GM19099 (cell line): ENCODE results near the gene SRCIN1.

Experiments used
- POLR2A ChIP-seq: IDR thresholded peaks from 3 replicates; pipeline ENCODE4 v1.6.1; 2011; ENCODE audit warnings: low read depth; ENCODE audit not compliant: insufficient read length; ENCODE audit errors: extremely low read depth

SRCIN1 gene

DNA sequence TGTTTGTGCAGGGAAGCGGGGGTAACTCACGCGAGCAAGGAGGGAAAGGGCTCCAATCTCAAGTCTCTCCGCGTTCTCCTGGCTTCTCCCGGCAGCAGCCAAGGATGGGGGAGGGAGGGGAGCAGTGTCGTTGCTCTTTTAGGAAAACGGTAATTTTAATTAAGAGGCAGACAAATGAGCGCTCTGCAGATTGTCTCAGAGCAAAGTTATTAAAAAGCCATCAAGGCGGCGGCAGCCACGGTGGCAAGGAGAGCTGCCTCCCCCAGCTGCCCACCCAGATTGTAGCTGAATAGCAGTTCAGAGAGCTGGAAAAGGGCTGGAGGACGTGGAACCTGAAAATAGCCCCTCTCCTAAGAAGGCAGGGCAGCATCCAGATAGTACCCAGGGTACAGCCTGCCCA lies 11.6 kb downstream of the SRCIN1 start:
- TF ChIP-seq POLR2A = no peak

DNA sequence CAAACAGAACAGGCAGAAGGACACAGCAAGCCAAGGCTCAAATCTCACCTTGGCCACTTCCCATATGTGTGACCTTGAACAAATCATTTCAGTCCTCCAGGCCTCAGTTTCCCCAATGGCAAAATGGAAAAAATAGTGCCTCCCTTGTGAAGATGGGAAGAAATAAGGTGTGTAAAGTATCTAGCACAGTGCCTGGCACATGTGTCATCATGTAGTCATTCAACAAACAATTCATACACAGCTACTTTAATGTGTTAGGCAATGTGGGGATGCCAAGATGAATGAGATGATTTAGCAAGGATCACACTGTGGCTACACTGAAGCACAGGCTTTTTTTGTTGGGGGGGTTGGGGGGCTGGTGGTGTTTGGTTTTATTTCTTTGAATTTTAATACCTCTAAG lies 13.3 kb downstream of the SRCIN1 start:
- TF ChIP-seq POLR2A = no peak

DNA sequence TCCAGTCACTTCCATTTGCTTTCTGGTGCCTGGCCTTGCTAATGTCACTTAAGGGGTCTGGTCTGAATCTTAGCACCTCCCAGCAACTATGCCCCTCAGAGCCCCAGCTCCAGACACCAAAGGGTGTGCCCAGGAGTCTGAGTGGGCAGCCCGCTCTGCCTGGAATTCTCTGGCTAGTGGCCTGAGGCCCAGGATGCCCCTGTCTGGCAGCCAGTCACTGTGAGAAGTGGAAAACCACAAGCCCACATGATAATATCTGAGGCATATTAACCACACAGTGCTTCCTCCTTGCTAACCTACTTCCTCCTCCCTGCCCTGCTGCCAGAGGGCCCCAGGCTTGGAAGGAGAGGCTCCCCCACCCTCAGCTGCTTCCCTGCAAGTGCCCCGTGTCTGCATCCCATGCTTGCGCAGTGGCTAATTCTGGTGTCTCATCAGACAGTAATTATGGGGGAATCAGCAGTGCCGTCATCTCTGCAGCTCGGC lies 14.0 kb downstream of the SRCIN1 start:
- TF ChIP-seq POLR2A = no peak

DNA sequence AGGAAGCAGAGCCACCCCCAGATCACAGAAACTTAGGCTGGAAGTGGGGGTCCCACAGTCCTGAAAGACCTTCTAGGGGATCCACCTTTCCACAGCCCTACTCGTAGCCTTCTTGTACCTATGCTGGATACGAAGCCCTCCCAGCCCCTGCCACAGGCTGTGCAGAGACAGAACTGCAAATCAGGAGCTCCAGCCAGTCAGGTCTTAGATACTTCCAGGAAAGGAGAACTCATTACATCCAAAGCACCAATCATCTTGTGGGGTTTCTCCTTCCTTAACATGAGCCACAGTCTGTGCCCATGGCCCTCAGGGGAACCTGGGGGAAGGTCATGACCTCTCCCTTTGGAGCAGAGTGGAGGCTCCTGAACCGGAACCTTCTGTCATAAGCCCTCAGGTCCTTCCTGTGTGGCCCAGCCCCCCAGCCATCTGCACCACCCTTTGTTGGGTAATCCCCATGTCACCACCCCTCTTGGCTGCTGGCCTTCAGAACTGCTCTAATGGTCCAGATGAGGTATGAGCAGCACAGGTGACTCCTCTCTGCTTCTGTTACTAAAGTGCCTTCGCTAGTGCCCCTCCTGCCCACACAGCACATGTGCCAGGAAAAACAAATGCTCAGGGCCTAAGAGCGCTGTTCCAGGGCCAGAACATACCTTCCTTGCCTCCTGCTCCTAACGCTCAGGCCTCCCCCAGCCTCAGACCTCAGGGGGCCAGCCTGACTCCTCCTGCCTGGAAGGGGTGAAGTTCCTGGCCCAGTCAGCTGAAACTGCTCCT lies 14.6 kb downstream of the SRCIN1 start:
- TF ChIP-seq POLR2A = no peak

DNA sequence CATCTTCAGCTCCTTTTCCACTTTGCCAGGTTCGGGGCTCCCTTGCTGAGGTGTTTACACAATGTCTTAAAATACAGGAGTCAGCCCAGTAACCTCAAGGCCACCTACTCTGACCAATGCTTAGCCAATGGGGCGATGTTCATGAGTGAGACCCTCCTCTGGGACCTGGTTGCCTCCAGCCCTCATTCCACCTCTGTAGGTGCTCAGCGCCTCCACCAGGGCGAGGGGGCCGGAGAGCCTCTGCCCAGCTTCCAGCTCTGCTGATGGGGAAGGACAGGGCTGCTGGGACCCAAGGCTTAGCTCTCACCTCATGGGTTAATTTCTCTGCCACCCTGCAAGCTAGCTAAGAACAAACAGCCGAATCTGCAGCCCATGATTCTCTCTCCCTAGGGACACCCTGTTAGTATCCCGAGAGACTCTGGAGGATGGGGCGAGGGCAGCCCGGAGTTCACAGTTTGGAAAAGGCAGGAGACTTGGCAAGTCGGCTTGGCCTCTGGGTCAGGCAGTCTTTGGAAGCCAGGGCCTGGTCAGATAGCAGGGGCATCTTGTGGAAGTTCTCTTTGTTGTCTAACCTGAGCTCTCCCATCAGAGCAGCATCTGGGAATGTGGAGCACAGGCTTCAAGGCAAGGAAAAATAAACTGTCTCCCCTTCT lies 16.2 kb downstream of the SRCIN1 start:
- TF ChIP-seq POLR2A = no peak

DNA sequence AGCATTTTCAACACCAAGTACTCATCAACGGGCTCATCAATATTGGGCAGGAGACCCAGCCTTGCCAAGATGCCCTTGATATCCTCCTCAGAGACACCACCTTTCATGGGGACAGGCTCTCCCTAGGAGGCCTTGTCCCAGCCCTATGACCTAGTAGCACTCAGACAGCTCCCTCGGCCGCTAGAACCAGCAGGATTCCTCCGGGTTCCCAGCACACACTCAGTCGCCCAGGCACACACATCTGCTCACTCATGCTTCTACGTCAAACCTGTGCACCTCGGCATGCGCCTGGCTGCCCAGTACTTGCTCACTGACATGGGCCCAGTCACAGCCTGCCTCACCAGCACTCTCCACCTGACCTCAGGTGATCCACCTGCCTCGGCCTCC lies 17.0 kb downstream of the SRCIN1 start:
- no peak for TF ChIP-seq POLR2A

DNA sequence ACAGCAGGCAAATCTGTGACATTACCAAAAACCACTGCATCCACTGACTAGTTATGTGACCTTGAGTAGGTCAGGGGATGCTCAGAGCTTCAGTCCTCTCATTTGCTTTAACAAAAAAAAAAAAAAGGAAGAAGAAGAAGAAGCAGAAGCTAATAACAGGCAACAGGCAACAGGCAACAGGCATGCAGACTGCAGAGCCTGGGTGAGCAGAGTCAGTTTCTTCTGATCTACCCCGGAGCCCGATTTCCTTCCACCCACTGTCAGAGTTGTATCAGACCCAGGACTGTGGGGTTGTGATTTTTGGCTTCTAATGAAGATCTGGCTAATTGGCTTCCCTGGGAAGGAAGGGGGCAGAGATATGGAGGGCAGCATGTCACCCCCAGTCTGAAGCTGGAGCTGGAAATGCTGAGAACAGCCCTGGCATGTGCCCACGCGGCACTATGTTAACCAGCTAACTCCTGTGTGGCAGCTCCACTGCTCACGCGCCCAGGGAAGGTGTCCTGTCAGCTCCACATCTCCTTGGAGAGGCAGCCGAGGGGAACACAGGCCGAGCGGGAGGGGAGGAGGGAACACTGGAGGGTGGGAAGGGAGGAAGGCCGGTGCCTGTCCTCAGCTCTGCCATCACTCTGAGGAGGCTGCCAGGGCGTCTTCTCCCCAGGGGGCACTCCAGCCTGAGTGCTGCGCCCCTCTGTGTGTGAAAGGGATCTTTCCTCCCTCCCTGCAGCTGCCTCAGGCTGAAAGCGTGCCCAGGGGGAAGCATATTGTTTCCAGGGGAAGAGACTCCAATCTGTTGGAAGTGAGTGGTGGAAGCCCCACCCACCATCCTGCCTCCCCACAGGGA lies 17.6 kb downstream of the SRCIN1 start:
- TF ChIP-seq POLR2A = no peak

DNA sequence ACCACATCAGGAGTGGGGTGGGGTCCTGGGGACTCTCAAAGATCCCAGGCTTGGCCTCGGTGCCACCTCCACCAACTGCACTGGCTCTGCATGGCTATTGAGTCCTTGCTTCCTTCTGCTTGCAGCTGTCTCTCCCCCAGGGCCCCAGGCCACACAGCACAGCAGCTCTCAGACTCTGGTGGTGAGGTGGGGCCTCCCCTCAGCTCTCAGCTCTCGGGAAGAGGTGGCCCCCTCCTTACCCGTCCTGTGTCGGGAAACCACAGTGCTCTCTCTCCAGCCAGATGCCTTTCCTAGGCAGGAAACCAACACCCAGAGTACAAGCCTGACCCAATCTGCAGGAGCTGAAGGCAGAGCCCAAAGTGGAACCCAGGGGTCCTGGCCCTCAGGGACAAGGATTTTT lies 18.5 kb downstream of the SRCIN1 start:
- TF ChIP-seq POLR2A = no peak

DNA sequence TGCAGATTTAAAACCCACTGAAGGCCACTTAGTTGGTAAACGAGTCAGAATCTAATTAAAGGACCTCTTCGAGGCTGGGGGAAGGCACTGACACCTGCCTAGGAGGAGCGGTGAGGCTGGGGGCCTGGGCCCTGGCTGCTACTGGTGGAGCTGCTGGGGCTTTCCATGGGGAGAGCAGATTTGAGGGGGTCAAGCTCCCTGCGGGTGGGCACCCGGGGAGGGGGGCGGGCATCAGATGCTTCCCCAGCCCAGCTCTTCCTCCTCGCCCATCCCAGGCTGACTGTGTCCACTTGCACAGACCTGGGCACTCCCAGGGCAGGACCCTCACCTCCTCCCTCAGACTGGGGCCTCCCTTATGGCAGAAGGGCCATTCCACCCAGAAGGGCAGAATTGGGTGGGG lies 19.0 kb downstream of the SRCIN1 start:
- no peak for TF ChIP-seq POLR2A

DNA sequence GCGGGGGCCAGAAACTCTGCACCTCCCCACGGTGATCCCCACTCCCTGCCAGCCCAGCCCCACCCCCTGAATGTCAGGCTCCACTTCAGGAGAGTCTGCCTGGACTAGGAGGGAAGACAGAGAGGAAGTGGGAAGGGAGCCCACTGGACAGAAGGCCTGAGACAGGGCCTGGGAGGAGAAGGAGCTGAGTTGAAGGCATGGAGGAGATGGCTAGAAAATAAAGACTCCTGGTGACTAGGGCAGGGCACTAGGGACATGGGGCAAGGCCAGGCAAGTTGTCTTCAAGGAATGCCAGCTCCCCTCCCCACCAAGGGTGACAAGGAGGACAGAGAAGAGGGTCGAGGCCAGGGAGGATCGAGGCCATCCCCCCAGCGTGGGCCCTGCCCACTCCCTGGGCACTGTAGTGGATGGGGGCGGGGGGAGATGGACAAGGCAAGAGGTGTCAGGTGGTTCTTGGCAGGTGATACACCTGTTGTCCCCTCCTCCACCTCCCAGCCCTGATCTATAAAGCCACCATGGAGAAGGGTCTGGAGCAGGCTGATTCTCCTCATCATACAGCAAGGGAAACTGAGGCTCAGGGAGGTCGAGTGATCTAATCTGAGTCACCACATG lies 19.7 kb downstream of the SRCIN1 start:
- no peak for TF ChIP-seq POLR2A

DNA sequence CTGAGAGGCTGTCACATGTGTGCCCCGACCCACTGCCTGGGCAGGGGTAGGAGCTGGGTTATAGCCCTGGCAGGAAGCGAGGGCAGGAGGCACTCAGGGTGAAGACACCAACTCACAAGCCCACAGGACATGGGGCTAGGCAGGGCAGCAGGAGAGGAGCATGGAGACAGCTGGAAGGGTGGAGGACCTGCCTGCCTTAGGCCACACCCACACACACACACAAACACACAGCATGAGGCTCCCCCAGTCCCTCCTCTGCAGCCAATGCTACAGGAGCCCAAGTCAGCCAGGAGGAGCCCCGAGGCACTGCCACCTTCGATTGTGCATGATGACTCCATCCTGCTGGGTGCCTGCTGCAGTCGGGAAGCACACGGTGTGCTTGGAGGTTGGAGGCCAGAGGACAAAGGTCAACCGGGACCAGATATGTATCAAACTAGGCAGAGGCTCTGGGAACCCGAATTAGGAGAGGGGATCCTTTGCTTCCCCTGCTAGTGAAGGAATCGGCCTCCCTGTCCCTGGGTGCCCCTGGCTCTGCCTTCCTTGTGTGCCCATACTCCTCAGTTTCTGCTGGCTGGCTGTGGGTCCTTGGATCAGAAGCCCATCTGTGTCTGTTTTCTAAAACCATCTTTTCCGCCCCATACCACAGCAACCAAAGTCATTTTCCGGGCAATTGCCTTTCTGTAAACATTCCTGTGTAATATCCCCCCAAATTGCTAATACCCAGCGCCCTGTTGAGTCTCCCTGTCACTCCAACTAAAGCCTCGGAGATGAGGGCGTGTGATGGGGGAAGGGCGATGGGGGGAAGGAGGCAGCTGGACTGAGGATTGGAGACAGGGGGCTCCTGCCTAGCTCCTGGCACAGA lies 20.5 kb downstream of the SRCIN1 start:
- no peak for TF ChIP-seq POLR2A

DNA sequence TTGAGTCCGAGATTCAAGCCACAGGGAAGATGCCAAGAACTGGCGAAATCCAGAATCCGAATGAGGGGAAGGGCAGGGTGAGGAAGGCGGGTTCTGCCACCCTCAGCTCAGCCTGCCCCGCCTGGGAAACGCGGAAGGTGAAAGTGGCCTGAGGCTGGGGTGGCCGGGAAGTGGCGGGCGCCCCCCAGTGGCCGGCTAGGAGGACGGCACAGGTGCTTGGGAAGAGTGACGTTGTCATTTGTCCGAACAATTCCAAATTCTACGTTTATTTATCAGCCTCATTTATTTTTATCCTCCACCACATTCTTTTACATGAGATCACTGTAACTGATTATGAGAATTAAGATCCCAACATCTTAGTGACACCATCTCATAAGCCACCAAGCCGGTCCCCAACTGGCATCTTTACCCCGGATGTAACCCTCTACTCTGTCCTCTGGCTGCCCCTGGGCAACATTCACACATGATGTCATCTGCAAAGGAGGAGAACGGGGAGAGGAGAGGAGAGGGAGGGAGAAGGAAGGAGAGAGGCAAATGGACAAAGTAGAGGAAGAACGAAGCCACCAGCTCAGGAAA lies 21.3 kb downstream of the SRCIN1 start:
- TF ChIP-seq POLR2A = no peak

DNA sequence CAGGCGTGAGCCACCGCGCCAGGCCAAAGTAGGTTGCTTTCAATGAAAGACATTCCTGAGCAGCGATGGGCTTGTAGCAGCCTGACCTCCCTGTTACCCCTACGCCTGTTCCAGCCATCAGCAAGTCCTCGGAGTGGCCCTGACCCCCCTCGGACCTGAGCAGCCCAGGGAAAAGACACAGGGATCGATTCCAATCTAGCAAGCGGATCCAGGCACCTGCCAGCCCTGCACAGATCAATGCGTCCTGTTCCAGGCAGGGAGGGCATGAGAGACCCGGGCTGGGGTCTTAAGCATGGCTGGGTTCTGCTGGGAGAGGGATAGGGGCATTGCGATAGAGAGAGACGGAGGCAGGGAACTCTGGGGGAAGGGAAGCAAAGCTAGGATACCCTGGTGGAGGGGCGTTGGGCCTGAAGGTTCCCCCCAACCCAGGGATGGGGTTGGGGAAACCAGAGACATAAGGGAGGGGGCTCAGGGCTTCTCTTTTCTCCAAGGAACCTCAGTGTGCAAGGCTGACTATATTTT lies 21.9 kb downstream of the SRCIN1 start:
- no peak for TF ChIP-seq POLR2A

DNA sequence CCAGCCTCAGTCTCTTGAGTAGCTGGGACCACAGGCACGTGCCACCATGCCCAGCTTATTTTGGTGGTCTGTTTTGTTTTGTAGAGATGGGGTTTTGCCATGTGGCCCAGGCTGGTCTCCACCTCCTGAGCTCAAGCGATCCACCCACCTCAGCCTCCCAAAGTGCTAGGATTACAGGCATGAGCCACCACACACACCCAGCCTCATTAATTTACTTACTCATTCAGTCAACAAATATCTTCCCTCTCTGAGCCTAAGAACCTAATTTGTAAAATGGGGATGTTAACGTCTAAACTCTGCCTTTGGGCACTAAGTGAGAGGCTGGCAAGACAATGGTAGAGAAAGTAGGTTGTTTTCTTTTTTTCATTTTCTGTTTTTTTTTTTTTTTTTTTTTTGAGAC lies 22.6 kb downstream of the SRCIN1 start:
- no peak for TF ChIP-seq POLR2A
